SK-N-SH (cell line): ENCODE data around the gene CD6.

Experiments used
- EZH2phosphoT487 ChIP-seq: fragments of 200-600 bp; sonication (generic); IDR thresholded peaks from 2 replicates; pipeline ENCODE4 v1.6.1; 2017; ENCODE audit warnings: low read depth, mixed run types, mild to moderate bottlenecking, antibody characterized with exemption, moderate library complexity, borderline replicate concordance
- GABPA ChIP-seq: IDR thresholded peaks from 2 replicates; pipeline ENCODE4 v1.4.0; 2012; ENCODE audit warnings: low read depth, mild to moderate bottlenecking
- MEF2A ChIP-seq: IDR thresholded peaks from 2 replicates; pipeline ENCODE4 v1.4.0; 2012; ENCODE audit warnings: low read depth, borderline replicate concordance
- MXI1 ChIP-seq: IDR thresholded peaks from 2 replicates; pipeline ENCODE4 v1.6.1; 2012; ENCODE audit warnings: mild to moderate bottlenecking, low read depth, low read length, improper control_type of control experiment
- NFIC ChIP-seq: IDR thresholded peaks from 2 replicates; pipeline ENCODE4 v1.4.0; 2012; ENCODE audit warnings: borderline replicate concordance
- NRF1 ChIP-seq: IDR thresholded peaks from 2 replicates; pipeline ENCODE4 v1.6.1; 2012; ENCODE audit warnings: low read depth, mild to moderate bottlenecking, low read length
- POLR2AphosphoS5 ChIP-seq: IDR thresholded peaks from 2 replicates; pipeline ENCODE4 v1.6.1; 2012; ENCODE audit warnings: low read depth, low read length
- RAD21 ChIP-seq: IDR thresholded peaks from 2 replicates; pipeline ENCODE4 v1.6.1; 2012; ENCODE audit warnings: mild to moderate bottlenecking, low read length
- RCOR1 ChIP-seq: fragments of 150-350 bp; IDR thresholded peaks from 2 replicates; pipeline ENCODE4 v1.6.1; 2017; ENCODE audit warnings: antibody characterized with exemption, low read length
- SIN3A ChIP-seq: IDR thresholded peaks from 2 replicates; pipeline ENCODE4 v1.6.1; 2012; ENCODE audit warnings: low read depth, mild to moderate bottlenecking, low read length, moderate library complexity, borderline replicate concordance
- YY1 ChIP-seq: IDR thresholded peaks from 2 replicates; pipeline ENCODE4 v1.4.0; 2012; ENCODE audit warnings: low read depth, mild to moderate bottlenecking
- TF ChIP-seq, protein P1 (sequence below): fragments of 200-600 bp; sonication (generic); IDR thresholded peaks from 2 replicates; pipeline ENCODE4 v1.6.1; 2017; ENCODE audit warnings: antibody characterized with exemption, mild to moderate bottlenecking, moderate library complexity
- TF ChIP-seq, protein P2 (sequence below): fragments of 150-350 bp; IDR thresholded peaks from 2 replicates; pipeline ENCODE4 v1.6.1; 2017; ENCODE audit warnings: antibody characterized with exemption, low read length, low read depth, borderline replicate concordance
- TF ChIP-seq, protein P3 (sequence below): IDR thresholded peaks from 2 replicates; pipeline ENCODE4 v1.4.0; 2012; ENCODE audit warnings: low read depth, borderline replicate concordance

DNA sequence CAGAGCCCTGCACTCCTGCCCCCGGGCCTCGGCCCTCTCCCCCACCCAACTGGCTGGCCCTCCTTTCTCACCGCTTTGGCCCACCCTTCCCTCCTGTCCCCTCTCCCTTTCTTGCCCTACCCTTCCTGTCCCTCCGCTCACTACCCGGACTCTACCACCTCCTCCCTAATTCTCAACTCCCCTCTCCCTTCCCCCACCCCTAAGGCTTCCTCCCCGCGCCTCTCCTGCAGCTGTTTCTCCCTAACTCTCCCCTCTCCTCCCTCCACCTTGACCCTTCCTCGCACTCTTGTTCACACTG, 19.9 kb upstream of the CD6 start:
- TF ChIP-seq, protein P1, sequence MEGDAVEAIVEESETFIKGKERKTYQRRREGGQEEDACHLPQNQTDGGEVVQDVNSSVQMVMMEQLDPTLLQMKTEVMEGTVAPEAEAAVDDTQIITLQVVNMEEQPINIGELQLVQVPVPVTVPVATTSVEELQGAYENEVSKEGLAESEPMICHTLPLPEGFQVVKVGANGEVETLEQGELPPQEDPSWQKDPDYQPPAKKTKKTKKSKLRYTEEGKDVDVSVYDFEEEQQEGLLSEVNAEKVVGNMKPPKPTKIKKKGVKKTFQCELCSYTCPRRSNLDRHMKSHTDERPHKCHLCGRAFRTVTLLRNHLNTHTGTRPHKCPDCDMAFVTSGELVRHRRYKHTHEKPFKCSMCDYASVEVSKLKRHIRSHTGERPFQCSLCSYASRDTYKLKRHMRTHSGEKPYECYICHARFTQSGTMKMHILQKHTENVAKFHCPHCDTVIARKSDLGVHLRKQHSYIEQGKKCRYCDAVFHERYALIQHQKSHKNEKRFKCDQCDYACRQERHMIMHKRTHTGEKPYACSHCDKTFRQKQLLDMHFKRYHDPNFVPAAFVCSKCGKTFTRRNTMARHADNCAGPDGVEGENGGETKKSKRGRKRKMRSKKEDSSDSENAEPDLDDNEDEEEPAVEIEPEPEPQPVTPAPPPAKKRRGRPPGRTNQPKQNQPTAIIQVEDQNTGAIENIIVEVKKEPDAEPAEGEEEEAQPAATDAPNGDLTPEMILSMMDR, result no peak
- TF ChIP-seq GABPA (no peak), MEF2A (no peak), MXI1 (no peak), RAD21 (no peak), NFIC (no peak), EZH2phosphoT487 (no peak), SIN3A (no peak), POLR2AphosphoS5 (no peak), NRF1 (no peak), RCOR1 (no peak), YY1 (no peak)
- TF ChIP-seq, protein P2, sequence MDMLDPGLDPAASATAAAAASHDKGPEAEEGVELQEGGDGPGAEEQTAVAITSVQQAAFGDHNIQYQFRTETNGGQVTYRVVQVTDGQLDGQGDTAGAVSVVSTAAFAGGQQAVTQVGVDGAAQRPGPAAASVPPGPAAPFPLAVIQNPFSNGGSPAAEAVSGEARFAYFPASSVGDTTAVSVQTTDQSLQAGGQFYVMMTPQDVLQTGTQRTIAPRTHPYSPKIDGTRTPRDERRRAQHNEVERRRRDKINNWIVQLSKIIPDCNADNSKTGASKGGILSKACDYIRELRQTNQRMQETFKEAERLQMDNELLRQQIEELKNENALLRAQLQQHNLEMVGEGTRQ, result no peak
- TF ChIP-seq, protein P3, sequence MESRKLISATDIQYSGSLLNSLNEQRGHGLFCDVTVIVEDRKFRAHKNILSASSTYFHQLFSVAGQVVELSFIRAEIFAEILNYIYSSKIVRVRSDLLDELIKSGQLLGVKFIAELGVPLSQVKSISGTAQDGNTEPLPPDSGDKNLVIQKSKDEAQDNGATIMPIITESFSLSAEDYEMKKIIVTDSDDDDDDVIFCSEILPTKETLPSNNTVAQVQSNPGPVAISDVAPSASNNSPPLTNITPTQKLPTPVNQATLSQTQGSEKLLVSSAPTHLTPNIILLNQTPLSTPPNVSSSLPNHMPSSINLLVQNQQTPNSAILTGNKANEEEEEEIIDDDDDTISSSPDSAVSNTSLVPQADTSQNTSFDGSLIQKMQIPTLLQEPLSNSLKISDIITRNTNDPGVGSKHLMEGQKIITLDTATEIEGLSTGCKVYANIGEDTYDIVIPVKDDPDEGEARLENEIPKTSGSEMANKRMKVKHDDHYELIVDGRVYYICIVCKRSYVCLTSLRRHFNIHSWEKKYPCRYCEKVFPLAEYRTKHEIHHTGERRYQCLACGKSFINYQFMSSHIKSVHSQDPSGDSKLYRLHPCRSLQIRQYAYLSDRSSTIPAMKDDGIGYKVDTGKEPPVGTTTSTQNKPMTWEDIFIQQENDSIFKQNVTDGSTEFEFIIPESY, result no peak
